Neural progenitor cell (in vitro differentiated cells): ENCODE data around the gene OR2A7.
"Not testable (repeated sequence)": the region's sequence is repeated elsewhere in the genome, so short reads cannot be mapped to it uniquely, and the experiment has no call there.

Source experiments
- CTCF ChIP-seq: fragments of 200-600 bp; sonication (generic); IDR thresholded peaks from 2 replicates; pipeline ENCODE4 v1.5.1; 2017; ENCODE audit warnings: antibody characterized with exemption, mild to moderate bottlenecking
- EZH2 ChIP-seq: fragments of 200-600 bp; sonication (generic); IDR thresholded peaks from 2 replicates; pipeline ENCODE4 v1.6.1; 2017; ENCODE audit warnings: antibody characterized with exemption, mild to moderate bottlenecking, moderate library complexity
- EZH2phosphoT487 ChIP-seq: fragments of 200-600 bp; sonication (generic); IDR thresholded peaks from 2 replicates; pipeline ENCODE4 v1.6.1; 2017; ENCODE audit warnings: antibody characterized with exemption

DNA sequence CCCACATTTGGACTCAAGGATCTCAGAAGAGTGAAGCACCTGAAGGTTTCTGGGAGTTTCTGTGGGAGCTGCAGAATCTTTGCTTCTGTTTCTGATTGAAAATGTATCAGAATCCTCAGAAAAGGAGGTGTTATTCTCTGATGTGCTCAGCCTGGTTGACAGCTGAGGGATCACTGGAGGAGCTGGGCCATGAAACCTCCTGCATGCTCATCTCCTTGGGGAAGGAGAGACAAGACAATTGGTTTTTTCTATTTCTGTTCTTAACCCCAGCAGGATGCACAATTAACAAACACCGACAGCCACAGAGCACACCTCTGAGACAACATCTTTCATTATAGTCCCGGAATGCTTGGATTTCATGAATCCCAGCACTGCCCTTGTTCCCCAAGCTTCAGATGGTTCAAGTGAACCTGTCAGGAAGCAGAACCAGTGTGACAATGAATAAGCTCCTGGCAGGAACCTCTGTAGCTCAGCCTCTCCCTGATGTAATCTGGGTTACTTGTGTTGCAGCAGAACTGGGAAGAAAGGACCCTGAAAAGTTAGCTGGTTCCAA is 26.0 kb downstream of the OR2A7 start:
- TF ChIP-seq CTCF, EZH2, EZH2phosphoT487: not testable (repeated sequence)
